Skeletal muscle satellite cell (primary cell): ENCODE measurements around the gene HDAC9. TPM values are rescaled to one million over a fixed set of nuclear protein-coding genes. Genes with fewer than 3 reads are reported as not detected.

Source experiments
- H3K27me3 ChIP-seq: 2 replicates; pipeline ENCODE4 v1.7.0; 2013; ENCODE audit warnings: low read length; ENCODE audit not compliant: control insufficient read depth, insufficient read depth
- H3K36me3 ChIP-seq: 2 replicates; pipeline ENCODE4 v1.7.0; 2013; ENCODE audit warnings: mild to moderate bottlenecking, control low read depth, low read length; ENCODE audit not compliant: insufficient read depth
- H3K4me1 ChIP-seq: 2 replicates; pipeline ENCODE4 v1.7.0; 2013; ENCODE audit warnings: low read length; ENCODE audit not compliant: control insufficient read depth, insufficient read depth
- H3K4me2 ChIP-seq: 2 replicates; pipeline ENCODE4 v1.7.0; 2013; ENCODE audit warnings: mild to moderate bottlenecking, low read length
- H3K4me3 ChIP-seq: 2 replicates; pipeline ENCODE4 v1.7.0; 2013; ENCODE audit warnings: low read length
- H3K9ac ChIP-seq: 2 replicates; pipeline ENCODE4 v1.7.0; 2013; ENCODE audit warnings: mild to moderate bottlenecking, low read depth, low read length, moderate library complexity
- H3K9me3 ChIP-seq: replicated peaks from 2 replicates; pipeline ENCODE4 v1.7.0; 2013; ENCODE audit warnings: mild to moderate bottlenecking, control low read depth, low read length
- total RNA-seq: library from RNA; depleted of rRNA; stranded (reverse); fragments of >200 nt; gene quantifications from 2 replicates; pipeline ENCODE4 v1.2.3, GENCODE V29; 2012; rRNA removed

The HDAC9 gene
- total RNA-seq, result 10.6 and 11.1 TPM in 2 replicates

GRCh38 chr7:18495412-18496340, at the start of gene HDAC9:
Gene HDAC9 (plus strand): TSS chr7:18495749. CDS start chr7:18496303, 554 bp downstream.
- Histone ChIP-seq H3K9ac (peak within 1 kb of the TSS; percentile 68), H3K27me3 (no peaks in the 10 kb centered on the region), H3K4me3 (peak within 1 kb of the TSS; percentile 57), H3K9me3 (no peaks in the 10 kb centered on the region), H3K4me1 (peaks cover 13% of the 10 kb centered on the region), H3K4me2 (peak within 1 kb of the TSS; percentile 74), H3K36me3 (no peaks in the 10 kb centered on the region)

- Histone ChIP-seq H3K4me3 (no peak overlapping the region), H3K4me1 (no peaks in the 10 kb centered on the region), H3K36me3 (no peaks in the 10 kb centered on the region), H3K9me3 (no peaks in the 10 kb centered on the region), H3K27me3 (no peaks in the 10 kb centered on the region), H3K9ac (no peak overlapping the region), H3K4me2 (no peak overlapping the region)
Measured at GRCh38 chr7:18445916-18446520, 49.5 kb upstream of the HDAC9 start.

- no peaks in the 10 kb centered on the region for H3K27me3 ChIP-seq
- H3K9ac ChIP-seq, result no peak overlapping the region
- no peaks in the 10 kb centered on the region for H3K36me3 ChIP-seq
Measured at GRCh38 chr7:18450019-18450418, 45.5 kb upstream of the HDAC9 start.

GRCh38 chr7:18455606-18456005, 39.9 kb upstream of the HDAC9 start:
- H3K4me3 ChIP-seq, result no peak overlapping the region
- H3K9ac ChIP-seq, result no peak overlapping the region
- peaks cover 11% of the 10 kb centered on the region for H3K4me1 ChIP-seq
- no peaks in the 10 kb centered on the region for H3K36me3 ChIP-seq
- no peak overlapping the region for H3K4me2 ChIP-seq
- H3K9me3 ChIP-seq, result no peaks in the 10 kb centered on the region
- no peaks in the 10 kb centered on the region for H3K27me3 ChIP-seq

More at GRCh38 chr7:18450019-18450418, 45.5 kb upstream of the HDAC9 start:
- Histone ChIP-seq H3K9me3 (no peaks in the 10 kb centered on the region), H3K4me1 (no peaks in the 10 kb centered on the region), H3K4me2 (no peak overlapping the region), H3K4me3 (no peak overlapping the region)

GRCh38 chr7:18457832-18458231, 37.7 kb upstream of the HDAC9 start:
- Histone ChIP-seq H3K4me3 (no peak overlapping the region), H3K9ac (no peak overlapping the region), H3K4me1 (peaks cover 11% of the 10 kb centered on the region), H3K27me3 (no peaks in the 10 kb centered on the region), H3K36me3 (no peaks in the 10 kb centered on the region), H3K9me3 (no peaks in the 10 kb centered on the region), H3K4me2 (no peak overlapping the region)

- H3K9me3 ChIP-seq, result no peaks in the 10 kb centered on the region
- H3K36me3 ChIP-seq, result no peaks in the 10 kb centered on the region
- no peaks in the 10 kb centered on the region for H3K27me3 ChIP-seq
- H3K4me2 ChIP-seq, result no peak overlapping the region
- H3K4me3 ChIP-seq, result no peak overlapping the region
- peaks cover 11% of the 10 kb centered on the region for H3K4me1 ChIP-seq
- H3K9ac ChIP-seq, result no peak overlapping the region
Measured at GRCh38 chr7:18458830-18459229, 36.7 kb upstream of the HDAC9 start.

GRCh38 chr7:18459484-18460245, 35.9 kb upstream of the HDAC9 start:
- H3K27me3 ChIP-seq, result no peaks in the 10 kb centered on the region
- H3K9me3 ChIP-seq, result no peaks in the 10 kb centered on the region
- no peaks in the 10 kb centered on the region for H3K36me3 ChIP-seq
- H3K4me2 ChIP-seq, result no peak overlapping the region
- peaks cover 11% of the 10 kb centered on the region for H3K4me1 ChIP-seq
- no peak overlapping the region for H3K9ac ChIP-seq
- H3K4me3 ChIP-seq, result no peak overlapping the region

- no peak overlapping the region for H3K4me3 ChIP-seq
- no peaks in the 10 kb centered on the region for H3K36me3 ChIP-seq
- no peaks in the 10 kb centered on the region for H3K27me3 ChIP-seq
- no peak overlapping the region for H3K4me2 ChIP-seq
- H3K4me1 ChIP-seq, result peaks cover 11% of the 10 kb centered on the region
- no peak overlapping the region for H3K9ac ChIP-seq
- H3K9me3 ChIP-seq, result no peaks in the 10 kb centered on the region
Measured at GRCh38 chr7:18461785-18462467, 33.6 kb upstream of the HDAC9 start.

GRCh38 chr7:18464830-18465229, 30.7 kb upstream of the HDAC9 start:
- H3K27me3 ChIP-seq, result no peaks in the 10 kb centered on the region
- H3K9me3 ChIP-seq, result no peaks in the 10 kb centered on the region
- no peak overlapping the region for H3K4me3 ChIP-seq
- no peaks in the 10 kb centered on the region for H3K36me3 ChIP-seq
- no peak overlapping the region for H3K9ac ChIP-seq
- H3K4me2 ChIP-seq, result no peak overlapping the region
- no peaks in the 10 kb centered on the region for H3K4me1 ChIP-seq

GRCh38 chr7:18467011-18467410, 28.5 kb upstream of the HDAC9 start:
- no peaks in the 10 kb centered on the region for H3K9me3 ChIP-seq
- no peak overlapping the region for H3K4me3 ChIP-seq
- no peak overlapping the region for H3K9ac ChIP-seq
- no peaks in the 10 kb centered on the region for H3K36me3 ChIP-seq
- H3K4me1 ChIP-seq, result no peaks in the 10 kb centered on the region
- H3K4me2 ChIP-seq, result no peak overlapping the region
- no peaks in the 10 kb centered on the region for H3K27me3 ChIP-seq

- Histone ChIP-seq H3K36me3 (no peaks in the 10 kb centered on the region), H3K9me3 (no peaks in the 10 kb centered on the region), H3K4me1 (no peaks in the 10 kb centered on the region), H3K4me2 (no peak overlapping the region), H3K4me3 (no peak overlapping the region), H3K9ac (no peak overlapping the region), H3K27me3 (no peaks in the 10 kb centered on the region)
Measured at GRCh38 chr7:18468795-18469194, 26.8 kb upstream of the HDAC9 start.
